ENCODE measurements around the gene ITGAX. TPM values are rescaled to one million over a fixed set of nuclear protein-coding genes. Genes with fewer than 3 reads are reported as not detected.

ITGAX gene
- total and polyA plus RNA-seq, 2 experiments from 2014 or later, result not detected

DNA sequence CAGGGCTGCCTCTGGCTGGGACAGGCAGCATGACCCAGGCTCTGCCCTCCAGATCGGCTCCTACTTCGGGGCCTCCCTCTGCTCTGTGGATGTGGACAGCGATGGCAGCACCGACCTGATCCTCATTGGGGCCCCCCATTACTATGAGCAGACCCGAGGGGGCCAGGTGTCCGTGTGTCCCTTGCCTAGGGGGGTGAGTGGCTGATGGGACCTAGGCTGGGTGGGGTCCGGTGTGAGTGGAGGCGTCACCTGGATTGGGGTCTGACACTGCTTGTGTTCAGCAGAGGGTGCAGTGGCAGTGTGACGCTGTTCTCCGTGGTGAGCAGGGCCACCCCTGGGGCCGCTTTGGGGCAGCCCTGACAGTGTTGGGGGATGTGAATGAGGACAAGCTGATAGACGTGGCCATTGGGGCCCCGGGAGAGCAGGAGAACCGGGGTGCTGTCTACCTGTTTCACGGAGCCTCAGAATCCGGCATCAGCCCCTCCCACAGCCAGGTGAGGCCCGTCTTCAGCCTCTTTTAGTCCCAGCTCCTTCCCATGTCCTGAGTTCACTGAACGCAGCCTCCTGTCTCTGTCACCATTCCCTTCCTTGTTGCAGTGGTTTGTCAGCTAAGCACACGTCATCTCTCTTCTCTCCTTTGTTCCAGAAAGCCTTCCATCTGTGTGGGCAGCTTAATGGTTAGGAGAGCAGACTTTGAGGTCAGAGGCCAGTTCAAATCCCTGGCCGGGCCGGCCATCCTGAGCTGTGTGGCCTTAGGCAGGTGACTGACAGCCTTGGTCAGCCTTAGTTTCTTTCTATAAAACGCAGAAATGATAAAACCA lies 56.3 kb downstream of the ITGAX start:
- Histone ChIP-seq H3K4me3 (no peak overlapping the region), H3K4me2 (no peak overlapping the region), H3K9me2 (ENCODE audit: insufficient read depth) (no peaks in the 10 kb centered on the region), H3K27ac (ENCODE audit: low read depth) (no peak overlapping the region), H3K4me1 (ENCODE audit: insufficient read depth) (no peaks in the 10 kb centered on the region), H3K36me3 (ENCODE audit: insufficient read depth) (no peaks in the 10 kb centered on the region), H4K20me1 (replicated peaks; ENCODE audit: insufficient read depth) (no peaks in the 10 kb centered on the region), H3F3A (replicated peaks; ENCODE audit: low read depth) (no peaks in the 10 kb centered on the region), H3K27me3 (ENCODE audit: insufficient read depth) (no peaks in the 10 kb centered on the region), H2AFZ (no peak overlapping the region), H3K79me2 (replicated peaks; ENCODE audit: insufficient read depth) (no peaks in the 10 kb centered on the region)
- H3K9me3 Mint-ChIP-seq, result no peaks in the 10 kb centered on the region; the same call in 1 of the 3 replicates
- H3K27ac Mint-ChIP-seq, result no peak overlapping the region
- peaks cover 12% of the 10 kb centered on the region for H3K27me3 Mint-ChIP-seq (ENCODE audit: insufficient read depth, low read depth, poor library complexity)
- DNase-seq (ENCODE audit: low spot score) (no peak), ATAC-seq (no peak)
- no peaks in the 10 kb centered on the region; the same call in 2 of the 3 replicates for H3K36me3 Mint-ChIP-seq (ENCODE audit: low read depth)
- no peak overlapping the region for H3K4me3 Mint-ChIP-seq
- no peak for TF ChIP-seq ZNF331 (CRISPR knock-in tag; IDR thresholded peaks at IDR 0.05; ENCODE audit: low read depth)
- TF ChIP-seq, protein P1, sequence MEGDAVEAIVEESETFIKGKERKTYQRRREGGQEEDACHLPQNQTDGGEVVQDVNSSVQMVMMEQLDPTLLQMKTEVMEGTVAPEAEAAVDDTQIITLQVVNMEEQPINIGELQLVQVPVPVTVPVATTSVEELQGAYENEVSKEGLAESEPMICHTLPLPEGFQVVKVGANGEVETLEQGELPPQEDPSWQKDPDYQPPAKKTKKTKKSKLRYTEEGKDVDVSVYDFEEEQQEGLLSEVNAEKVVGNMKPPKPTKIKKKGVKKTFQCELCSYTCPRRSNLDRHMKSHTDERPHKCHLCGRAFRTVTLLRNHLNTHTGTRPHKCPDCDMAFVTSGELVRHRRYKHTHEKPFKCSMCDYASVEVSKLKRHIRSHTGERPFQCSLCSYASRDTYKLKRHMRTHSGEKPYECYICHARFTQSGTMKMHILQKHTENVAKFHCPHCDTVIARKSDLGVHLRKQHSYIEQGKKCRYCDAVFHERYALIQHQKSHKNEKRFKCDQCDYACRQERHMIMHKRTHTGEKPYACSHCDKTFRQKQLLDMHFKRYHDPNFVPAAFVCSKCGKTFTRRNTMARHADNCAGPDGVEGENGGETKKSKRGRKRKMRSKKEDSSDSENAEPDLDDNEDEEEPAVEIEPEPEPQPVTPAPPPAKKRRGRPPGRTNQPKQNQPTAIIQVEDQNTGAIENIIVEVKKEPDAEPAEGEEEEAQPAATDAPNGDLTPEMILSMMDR (conservative IDR thresholded peaks at IDR 0.05; ENCODE audit: low read depth in 2 of 2), result no peak
- no peak for TF ChIP-seq ETS1 (IDR thresholded peaks at IDR 0.05)
- no peak for TF ChIP-seq STAT1 (IDR thresholded peaks at IDR 0.05; ENCODE audit: unreplicated experiment)
- no peak for TF ChIP-seq JUNB (IDR thresholded peaks at IDR 0.05; ENCODE audit: unreplicated experiment)
- no peak for TF ChIP-seq EZH2phosphoT487 (IDR thresholded peaks at IDR 0.05; ENCODE audit: unreplicated experiment)
- H3K4me1 Mint-ChIP-seq, result no peaks in the 10 kb centered on the region

DNA sequence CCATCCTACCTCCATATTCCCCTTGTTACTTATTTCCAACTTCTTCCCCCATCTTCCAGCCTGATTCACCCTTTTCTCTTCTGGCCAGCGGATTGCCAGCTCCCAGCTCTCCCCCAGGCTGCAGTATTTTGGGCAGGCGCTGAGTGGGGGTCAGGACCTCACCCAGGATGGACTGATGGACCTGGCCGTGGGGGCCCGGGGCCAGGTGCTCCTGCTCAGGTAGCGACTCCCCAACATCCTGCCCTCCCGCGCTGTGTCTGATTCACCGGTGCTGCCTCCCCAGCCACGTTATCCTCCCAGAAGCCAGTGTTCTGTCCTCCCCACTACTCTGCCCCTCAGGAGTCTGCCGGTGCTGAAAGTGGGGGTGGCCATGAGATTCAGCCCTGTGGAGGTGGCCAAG lies 57.8 kb downstream of the ITGAX start:
- H3K27me3 Mint-ChIP-seq (ENCODE audit: insufficient read depth, low read depth, poor library complexity), result peaks cover 12% of the 10 kb centered on the region
- peaks cover 2% of the 10 kb centered on the region; the same call in 2 of the 3 replicates for H3K9me3 Mint-ChIP-seq
- no peak overlapping the region for H2AFZ ChIP-seq
- no peaks in the 10 kb centered on the region for H3K4me1 ChIP-seq (ENCODE audit: insufficient read depth)
- H3K36me3 ChIP-seq (ENCODE audit: insufficient read depth), result no peaks in the 10 kb centered on the region
- ATAC-seq, result no peak
- H3K4me3 ChIP-seq, result no peak overlapping the region
- no peaks in the 10 kb centered on the region for H3K4me1 Mint-ChIP-seq
- no peak for DNase-seq (ENCODE audit: low spot score)
- no peaks in the 10 kb centered on the region for H3K79me2 ChIP-seq (replicated peaks; ENCODE audit: insufficient read depth)
- H3F3A ChIP-seq (replicated peaks; ENCODE audit: low read depth), result no peaks in the 10 kb centered on the region
- H3K27ac ChIP-seq (ENCODE audit: low read depth), result no peak overlapping the region
- H3K27ac Mint-ChIP-seq, result no peak overlapping the region
- H3K4me3 Mint-ChIP-seq, result no peak overlapping the region
- no peak overlapping the region for H3K4me2 ChIP-seq
- H3K9me2 ChIP-seq (ENCODE audit: insufficient read depth), result no peaks in the 10 kb centered on the region
- H3K27me3 ChIP-seq (ENCODE audit: insufficient read depth), result no peaks in the 10 kb centered on the region
- H3K36me3 Mint-ChIP-seq (ENCODE audit: low read depth), result no peaks in the 10 kb centered on the region; the same call in 2 of the 3 replicates
- H4K20me1 ChIP-seq (replicated peaks; ENCODE audit: insufficient read depth), result no peaks in the 10 kb centered on the region
- TF ChIP-seq ETS1 (IDR thresholded peaks at IDR 0.05) (no peak), POLR2AphosphoS5 (IDR thresholded peaks at IDR 0.05; ENCODE audit: low read depth) (no peak), ZNF331 (CRISPR knock-in tag; IDR thresholded peaks at IDR 0.05; ENCODE audit: low read depth) (no peak), NANOG (IDR thresholded peaks at IDR 0.05; ENCODE audit: borderline replicate concordance) (no peak), EZH2 (IDR thresholded peaks at IDR 0.05; ENCODE audit: low read depth, unreplicated experiment) (no peak), STAT1 (IDR thresholded peaks at IDR 0.05; ENCODE audit: unreplicated experiment) (no peak), REST (IDR thresholded peaks at IDR 0.05; ENCODE audit: unreplicated experiment) (no peak)

Measured in GM23338 (cell line).